ENCODE results near the gene RFX1.
"Not testable (repeated sequence)": the region's sequence is repeated elsewhere in the genome, so short reads cannot be mapped to it uniquely, and the experiment has no call there.

The RFX1 gene

GRCh38 chr19:13932911-13933393, 73.2 kb downstream of the RFX1 start:
- no peak for DNase-seq

- DNase-seq, result no peak
Measured at GRCh38 chr19:13932149-13932637, 73.9 kb downstream of the RFX1 start.

- DNase-seq, result no peak
Measured at GRCh38 chr19:13931391-13932148, 74.5 kb downstream of the RFX1 start.

GRCh38 chr19:13930402-13930801, 75.7 kb downstream of the RFX1 start:
- DNase-seq, result no peak

- no peak for DNase-seq
Measured at GRCh38 chr19:13929956-13930355, 76.2 kb downstream of the RFX1 start.

GRCh38 chr19:13929340-13929739, 76.8 kb downstream of the RFX1 start:
- no peak for DNase-seq

GRCh38 chr19:13926715-13927114, 79.4 kb downstream of the RFX1 start:
- no peak for DNase-seq

GRCh38 chr19:13926010-13926409, 80.1 kb downstream of the RFX1 start:
- no peak for DNase-seq

- no peak for DNase-seq
Measured at GRCh38 chr19:13923194-13923987, 82.7 kb downstream of the RFX1 start.

GRCh38 chr19:13922118-13922517, 84.0 kb downstream of the RFX1 start:
- not testable (repeated sequence) for DNase-seq

- DNase-seq, result no peak
Measured at GRCh38 chr19:13920940-13921747, 85.0 kb downstream of the RFX1 start.

GRCh38 chr19:13920524-13920923, 85.6 kb downstream of the RFX1 start:
- DNase-seq, result no peak

- no peak for DNase-seq
Measured at GRCh38 chr19:13918726-13919411, 87.3 kb downstream of the RFX1 start.

GRCh38 chr19:13917888-13918406, 88.2 kb downstream of the RFX1 start:
- no peak for DNase-seq

- DNase-seq, result no peak
Measured at GRCh38 chr19:13914777-13915176, 91.3 kb downstream of the RFX1 start.

- no peak for DNase-seq
Measured at GRCh38 chr19:13913352-13913751, 92.8 kb downstream of the RFX1 start.

Measured in activated gamma-delta T cell (primary cell).